ENCODE data around the gene ARHGAP12.

ARHGAP12 gene

GRCh38 chr10:31939797-31940708, 11.4 kb upstream of the ARHGAP12 start:
- TF ChIP-seq CTCF (IDR thresholded peaks at IDR 0.05; ENCODE audit: control insufficient read depth, insufficient read depth, low read depth, low read length, missing control alignments), result no peak
- DNase-seq (ENCODE audit: low read depth), result no peak
- H3K4me3 ChIP-seq (ENCODE audit: control insufficient read depth, low read depth, low read length), result no peak overlapping the region

- no peak for TF ChIP-seq CTCF (IDR thresholded peaks at IDR 0.05; ENCODE audit: control insufficient read depth, insufficient read depth, low read depth, low read length, missing control alignments)
- H3K4me3 ChIP-seq (ENCODE audit: control insufficient read depth, low read depth, low read length), result no peak overlapping the region
- DNase-seq (ENCODE audit: low read depth), result no peak
Measured at GRCh38 chr10:31937371-31937770, 8.7 kb upstream of the ARHGAP12 start.

GRCh38 chr10:31936933-31937332, 8.3 kb upstream of the ARHGAP12 start:
- no peak for TF ChIP-seq CTCF (IDR thresholded peaks at IDR 0.05; ENCODE audit: control insufficient read depth, insufficient read depth, low read depth, low read length, missing control alignments)
- DNase-seq (ENCODE audit: low read depth), result no peak
- H3K4me3 ChIP-seq (ENCODE audit: control insufficient read depth, low read depth, low read length), result no peak overlapping the region

GRCh38 chr10:31936086-31936485, 7.5 kb upstream of the ARHGAP12 start:
- TF ChIP-seq CTCF (IDR thresholded peaks at IDR 0.05; ENCODE audit: control insufficient read depth, insufficient read depth, low read depth, low read length, missing control alignments), result no peak
- H3K4me3 ChIP-seq (ENCODE audit: control insufficient read depth, low read depth, low read length), result no peak overlapping the region
- DNase-seq (ENCODE audit: low read depth), result no peak

- H3K4me3 ChIP-seq (ENCODE audit: control insufficient read depth, low read depth, low read length), result no peak overlapping the region
- no peak for TF ChIP-seq CTCF (IDR thresholded peaks at IDR 0.05; ENCODE audit: control insufficient read depth, insufficient read depth, low read depth, low read length, missing control alignments)
- no peak for DNase-seq (ENCODE audit: low read depth)
Measured at GRCh38 chr10:31935678-31936077, 7.0 kb upstream of the ARHGAP12 start.

- no peak overlapping the region for H3K4me3 ChIP-seq (ENCODE audit: control insufficient read depth, low read depth, low read length)
- DNase-seq (ENCODE audit: low read depth), result no peak
- no peak for TF ChIP-seq CTCF (IDR thresholded peaks at IDR 0.05; ENCODE audit: control insufficient read depth, insufficient read depth, low read depth, low read length, missing control alignments)
Measured at GRCh38 chr10:31932838-31933237, 4.2 kb upstream of the ARHGAP12 start.
